K562 (cell line): ENCODE results near the gene ARMC7. TPM values are rescaled to one million over a fixed set of nuclear protein-coding genes. Genes with fewer than 3 reads are reported as not detected.

Experiments used
- CC2D1A ChIP-seq: fragments of 450-650 bp; IDR thresholded peaks from 2 replicates; pipeline ENCODE4 v1.6.1; 2017; ENCODE audit warnings: mild to moderate bottlenecking
- CCAR2 ChIP-seq: fragments of 200-400 bp; formaldehyde crosslinking; IDR thresholded peaks from 2 replicates; pipeline ENCODE4 v1.6.1; 2017; ENCODE audit warnings: mild to moderate bottlenecking, low read depth, low read length
- NR1H2 ChIP-seq: sonication (generic); formaldehyde crosslinking; IDR thresholded peaks from 2 replicates; pipeline ENCODE4 v1.4.0; 2020; ENCODE audit warnings: mild to moderate bottlenecking, missing genetic modification reagents
- THRA ChIP-seq: fragments of 450-650 bp; IDR thresholded peaks from 2 replicates; pipeline ENCODE4 v1.6.1; 2017; ENCODE audit warnings: mild to moderate bottlenecking, moderate library complexity
- ZKSCAN1 ChIP-seq: fragments of 150-350 bp; IDR thresholded peaks from 2 replicates; pipeline ENCODE4 v1.6.1; 2016; ENCODE audit warnings: low read depth, low read length
- ZNF217 ChIP-seq: sonication (generic); formaldehyde crosslinking; IDR thresholded peaks from 2 replicates; pipeline ENCODE4 v1.8.0; 2022; ENCODE audit warnings: mild to moderate bottlenecking, missing genetic modification reagents
- ZNF583 ChIP-seq: fragments of 250-450 bp; sonication (Bioruptor Pico); IDR thresholded peaks from 2 replicates; pipeline ENCODE4 v1.4.0; 2020
- polyA plus RNA-seq, 8 experiments: library from polyadenylated mRNA; depleted of rRNA in 4 of 8; stranded (reverse) in 5 of 8; unstranded in 3 of 8; fragments of >200 nt; fragmentation: Nextera tagmentation in 2 of 8; fragmentation: Illumina TruSeq in 1 of 8; extraction: Ambion mirVana in 2 of 8; extraction: Trizol in 1 of 8; gene quantifications; 2 replicates each; pipeline versions ENCODE4 v1.2.1 to v1.2.3, GENCODE V29; 2011 to 2014; ENCODE audit warnings: inconsistent platforms in 1 of 8, missing spikeins in 1 of 8
- total RNA-seq, 7 experiments: library from RNA; depleted of rRNA in 6 of 7; stranded (reverse); fragments of >200 nt in 6 of 7; fragmentation: Illumina TruSeq in 2 of 7; extraction: Trizol in 2 of 7; gene quantifications; 2 replicates each; pipeline versions ENCODE4 v1.2.1 to v1.2.3, GENCODE V29; 2011 to 2021; ENCODE audit warnings: low replicate concordance in 1 of 7
- TF ChIP-seq, protein P1 (sequence below): fragments of 250-450 bp; sonication (Bioruptor Pico); IDR thresholded peaks from 2 replicates; pipeline ENCODE4 v1.4.0; 2020; ENCODE audit warnings: mild to moderate bottlenecking, moderate library complexity
- TF ChIP-seq, protein P2 (sequence below), 2 experiments: fragments of 450-650 bp in 1 of 2; sonication (generic) in 1 of 2; formaldehyde crosslinking in 1 of 2; IDR thresholded peaks; 2 replicates each; pipeline versions ENCODE4 v1.7.1 to v1.9.0; 2016 to 2022; ENCODE audit warnings: inconsistent platforms in 1 of 2, mild to moderate bottlenecking in 1 of 2, missing genetic modification reagents in 1 of 2
- TF ChIP-seq, protein P3 (sequence below): fragments of 150-350 bp; conservative IDR thresholded peaks from 2 replicates; pipeline ENCODE4 v1.6.1; 2014; ENCODE audit warnings: low read length
- TF ChIP-seq, protein P4 (sequence below): fragments of 250-450 bp; sonication (Bioruptor Pico); IDR thresholded peaks from 2 replicates; pipeline ENCODE4 v1.5.0; 2021

Gene ARMC7
- total and polyA plus RNA-seq, 9 of the 15 experiments (the other 6 are each of a cell fraction or from before 2014, with no cell fraction given): 1.4 to 15.2 (median 5.9) TPM

DNA sequence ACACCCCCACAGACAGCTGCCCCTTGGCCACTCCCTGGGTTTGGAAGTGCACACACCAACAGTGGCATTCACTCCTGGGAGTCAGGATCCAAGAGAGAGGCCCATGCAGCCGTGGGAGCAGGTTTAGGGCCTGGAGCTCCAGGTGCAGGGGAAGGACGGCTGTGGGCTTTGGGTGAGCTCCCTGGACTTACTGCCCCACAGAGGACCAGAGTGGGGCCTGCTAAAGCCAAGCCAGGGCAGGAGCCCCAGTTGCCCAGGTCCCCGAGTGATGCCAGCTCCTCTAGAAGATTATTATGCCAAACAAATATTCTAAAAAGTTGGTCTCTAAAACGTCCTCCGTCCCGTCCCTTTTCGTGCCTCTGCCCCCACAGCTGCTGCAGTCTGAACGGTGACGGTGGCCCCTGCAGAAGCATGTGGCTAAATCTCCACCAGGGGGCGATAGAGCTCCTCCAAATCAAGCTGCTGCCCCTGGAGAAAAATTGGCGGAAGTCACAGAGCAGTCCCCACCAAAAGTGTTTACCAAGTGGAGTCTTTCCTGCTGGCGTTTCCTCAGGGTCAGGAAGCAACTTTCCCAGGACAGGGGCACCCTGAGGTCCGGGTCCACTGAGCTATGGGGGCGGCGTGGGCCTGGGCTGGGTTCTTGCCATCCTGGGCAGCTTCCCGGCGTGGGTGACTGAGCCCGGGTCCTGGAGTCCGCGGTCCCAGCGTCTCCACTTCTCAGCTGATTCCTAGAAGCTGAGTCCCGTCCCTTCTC is 4.2 kb downstream of the ARMC7 start (continued):
- TF ChIP-seq ZNF217 (CRISPR knock-in tag): no peak
- no peak for TF ChIP-seq NR1H2
- TF ChIP-seq ZNF583 (CRISPR knock-in tag): no peak
- no peak for TF ChIP-seq CCAR2
- TF ChIP-seq, protein P1, sequence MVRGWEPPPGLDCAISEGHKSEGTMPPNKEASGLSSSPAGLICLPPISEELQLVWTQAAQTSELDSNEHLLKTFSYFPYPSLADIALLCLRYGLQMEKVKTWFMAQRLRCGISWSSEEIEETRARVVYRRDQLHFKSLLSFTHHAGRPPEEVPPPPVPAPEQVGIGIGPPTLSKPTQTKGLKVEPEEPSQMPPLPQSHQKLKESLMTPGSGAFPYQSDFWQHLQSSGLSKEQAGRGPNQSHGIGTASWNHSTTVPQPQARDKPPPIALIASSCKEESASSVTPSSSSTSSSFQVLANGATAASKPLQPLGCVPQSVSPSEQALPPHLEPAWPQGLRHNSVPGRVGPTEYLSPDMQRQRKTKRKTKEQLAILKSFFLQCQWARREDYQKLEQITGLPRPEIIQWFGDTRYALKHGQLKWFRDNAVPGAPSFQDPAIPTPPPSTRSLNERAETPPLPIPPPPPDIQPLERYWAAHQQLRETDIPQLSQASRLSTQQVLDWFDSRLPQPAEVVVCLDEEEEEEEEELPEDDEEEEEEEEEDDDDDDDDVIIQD (CRISPR knock-in tag): no peak
- TF ChIP-seq, protein P2, sequence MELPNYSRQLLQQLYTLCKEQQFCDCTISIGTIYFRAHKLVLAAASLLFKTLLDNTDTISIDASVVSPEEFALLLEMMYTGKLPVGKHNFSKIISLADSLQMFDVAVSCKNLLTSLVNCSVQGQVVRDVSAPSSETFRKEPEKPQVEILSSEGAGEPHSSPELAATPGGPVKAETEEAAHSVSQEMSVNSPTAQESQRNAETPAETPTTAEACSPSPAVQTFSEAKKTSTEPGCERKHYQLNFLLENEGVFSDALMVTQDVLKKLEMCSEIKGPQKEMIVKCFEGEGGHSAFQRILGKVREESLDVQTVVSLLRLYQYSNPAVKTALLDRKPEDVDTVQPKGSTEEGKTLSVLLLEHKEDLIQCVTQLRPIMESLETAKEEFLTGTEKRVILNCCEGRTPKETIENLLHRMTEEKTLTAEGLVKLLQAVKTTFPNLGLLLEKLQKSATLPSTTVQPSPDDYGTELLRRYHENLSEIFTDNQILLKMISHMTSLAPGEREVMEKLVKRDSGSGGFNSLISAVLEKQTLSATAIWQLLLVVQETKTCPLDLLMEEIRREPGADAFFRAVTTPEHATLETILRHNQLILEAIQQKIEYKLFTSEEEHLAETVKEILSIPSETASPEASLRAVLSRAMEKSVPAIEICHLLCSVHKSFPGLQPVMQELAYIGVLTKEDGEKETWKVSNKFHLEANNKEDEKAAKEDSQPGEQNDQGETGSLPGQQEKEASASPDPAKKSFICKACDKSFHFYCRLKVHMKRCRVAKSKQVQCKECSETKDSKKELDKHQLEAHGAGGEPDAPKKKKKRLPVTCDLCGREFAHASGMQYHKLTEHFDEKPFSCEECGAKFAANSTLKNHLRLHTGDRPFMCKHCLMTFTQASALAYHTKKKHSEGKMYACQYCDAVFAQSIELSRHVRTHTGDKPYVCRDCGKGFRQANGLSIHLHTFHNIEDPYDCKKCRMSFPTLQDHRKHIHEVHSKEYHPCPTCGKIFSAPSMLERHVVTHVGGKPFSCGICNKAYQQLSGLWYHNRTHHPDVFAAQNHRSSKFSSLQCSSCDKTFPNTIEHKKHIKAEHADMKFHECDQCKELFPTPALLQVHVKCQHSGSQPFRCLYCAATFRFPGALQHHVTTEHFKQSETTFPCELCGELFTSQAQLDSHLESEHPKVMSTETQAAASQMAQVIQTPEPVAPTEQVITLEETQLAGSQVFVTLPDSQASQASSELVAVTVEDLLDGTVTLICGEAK (IDR thresholded peaks at IDR 0.05): peak; percentile 47; the same call in 1 of the 2 replicates
- TF ChIP-seq, protein P2 (CRISPR knock-in tag; IDR thresholded peaks at IDR 0.05): no peak
- TF ChIP-seq CC2D1A: peak; percentile 77
- TF ChIP-seq, protein P3, sequence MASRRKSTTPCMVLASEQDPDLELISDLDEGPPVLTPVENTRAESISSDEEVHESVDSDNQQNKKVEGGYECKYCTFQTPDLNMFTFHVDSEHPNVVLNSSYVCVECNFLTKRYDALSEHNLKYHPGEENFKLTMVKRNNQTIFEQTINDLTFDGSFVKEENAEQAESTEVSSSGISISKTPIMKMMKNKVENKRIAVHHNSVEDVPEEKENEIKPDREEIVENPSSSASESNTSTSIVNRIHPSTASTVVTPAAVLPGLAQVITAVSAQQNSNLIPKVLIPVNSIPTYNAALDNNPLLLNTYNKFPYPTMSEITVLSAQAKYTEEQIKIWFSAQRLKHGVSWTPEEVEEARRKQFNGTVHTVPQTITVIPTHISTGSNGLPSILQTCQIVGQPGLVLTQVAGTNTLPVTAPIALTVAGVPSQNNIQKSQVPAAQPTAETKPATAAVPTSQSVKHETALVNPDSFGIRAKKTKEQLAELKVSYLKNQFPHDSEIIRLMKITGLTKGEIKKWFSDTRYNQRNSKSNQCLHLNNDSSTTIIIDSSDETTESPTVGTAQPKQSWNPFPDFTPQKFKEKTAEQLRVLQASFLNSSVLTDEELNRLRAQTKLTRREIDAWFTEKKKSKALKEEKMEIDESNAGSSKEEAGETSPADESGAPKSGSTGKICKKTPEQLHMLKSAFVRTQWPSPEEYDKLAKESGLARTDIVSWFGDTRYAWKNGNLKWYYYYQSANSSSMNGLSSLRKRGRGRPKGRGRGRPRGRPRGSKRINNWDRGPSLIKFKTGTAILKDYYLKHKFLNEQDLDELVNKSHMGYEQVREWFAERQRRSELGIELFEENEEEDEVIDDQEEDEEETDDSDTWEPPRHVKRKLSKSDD: no peak
- TF ChIP-seq THRA: no peak
- TF ChIP-seq, protein P4, sequence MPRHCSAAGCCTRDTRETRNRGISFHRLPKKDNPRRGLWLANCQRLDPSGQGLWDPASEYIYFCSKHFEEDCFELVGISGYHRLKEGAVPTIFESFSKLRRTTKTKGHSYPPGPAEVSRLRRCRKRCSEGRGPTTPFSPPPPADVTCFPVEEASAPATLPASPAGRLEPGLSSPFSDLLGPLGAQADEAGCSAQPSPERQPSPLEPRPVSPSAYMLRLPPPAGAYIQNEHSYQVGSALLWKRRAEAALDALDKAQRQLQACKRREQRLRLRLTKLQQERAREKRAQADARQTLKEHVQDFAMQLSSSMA (CRISPR knock-in tag): no peak
- 0 out of 2 replicates have a peak, but pooled peaks have one; percentile 23 for TF ChIP-seq ZKSCAN1
